Chondrocyte (in vitro differentiated cells): ENCODE data around the gene ANXA11. TPM values are rescaled to one million over a fixed set of nuclear protein-coding genes. Genes with fewer than 3 reads are reported as not detected.
"Not testable (repeated sequence)": the region's sequence is repeated elsewhere in the genome, so short reads cannot be mapped to it uniquely, and the experiment has no call there.

Experiments used
- DNase-seq: peaks from one replicate; pipeline ENCODE4 v3.0.0; 2021; ENCODE audit warnings: mixed read lengths, low spot score
- H3K27ac Mint-ChIP-seq: one replicate; pipeline ENCODE4 v1.8.0; 2021; ENCODE audit warnings: mild to moderate bottlenecking, moderate library complexity, mixed read lengths; ENCODE audit not compliant: unreplicated experiment
- H3K27me3 Mint-ChIP-seq: 2 replicates; pipeline ENCODE4 v1.8.0; 2021; ENCODE audit warnings: low read depth, mixed read lengths
- H3K36me3 Mint-ChIP-seq: 2 replicates; pipeline ENCODE4 v1.8.0; 2021; ENCODE audit warnings: low read depth, mixed read lengths
- H3K4me1 Mint-ChIP-seq: 2 replicates; pipeline ENCODE4 v1.8.0; 2021; ENCODE audit warnings: low read depth, mild to moderate bottlenecking, mixed read lengths
- H3K4me3 Mint-ChIP-seq: one replicate; pipeline ENCODE4 v1.8.0; 2021; ENCODE audit warnings: mild to moderate bottlenecking, moderate library complexity, mixed read lengths; ENCODE audit not compliant: unreplicated experiment
- H3K9me3 Mint-ChIP-seq: 2 replicates; pipeline ENCODE4 v1.8.0; 2021; ENCODE audit warnings: low read depth, mixed read lengths
- total RNA-seq: library from RNA; stranded (reverse); gene quantifications from 3 replicates; pipeline ENCODE4 v1.2.1, GENCODE V29; 2021
- TF ChIP-seq, protein P1 (sequence below): fragments of 200-600 bp; sonication (generic); IDR thresholded peaks from 2 replicates; pipeline ENCODE4 v1.5.0; 2021; ENCODE audit warnings: antibody characterized with exemption, mild to moderate bottlenecking, moderate library complexity

Gene ANXA11
- total RNA-seq, 1 donor from 2014 or later, result 139 TPM

- Mint-ChIP-seq H3K36me3 (peaks cover 19% of the 10 kb centered on the region), H3K9me3 (no peaks in the 10 kb centered on the region), H3K27ac (peak overlapping the region; percentile 81), H3K4me1 (peaks cover 60% of the 10 kb centered on the region), H3K27me3 (no peaks in the 10 kb centered on the region), H3K4me3 (no peak overlapping the region)
- peak; percentile 18 for DNase-seq
- TF ChIP-seq, protein P1, sequence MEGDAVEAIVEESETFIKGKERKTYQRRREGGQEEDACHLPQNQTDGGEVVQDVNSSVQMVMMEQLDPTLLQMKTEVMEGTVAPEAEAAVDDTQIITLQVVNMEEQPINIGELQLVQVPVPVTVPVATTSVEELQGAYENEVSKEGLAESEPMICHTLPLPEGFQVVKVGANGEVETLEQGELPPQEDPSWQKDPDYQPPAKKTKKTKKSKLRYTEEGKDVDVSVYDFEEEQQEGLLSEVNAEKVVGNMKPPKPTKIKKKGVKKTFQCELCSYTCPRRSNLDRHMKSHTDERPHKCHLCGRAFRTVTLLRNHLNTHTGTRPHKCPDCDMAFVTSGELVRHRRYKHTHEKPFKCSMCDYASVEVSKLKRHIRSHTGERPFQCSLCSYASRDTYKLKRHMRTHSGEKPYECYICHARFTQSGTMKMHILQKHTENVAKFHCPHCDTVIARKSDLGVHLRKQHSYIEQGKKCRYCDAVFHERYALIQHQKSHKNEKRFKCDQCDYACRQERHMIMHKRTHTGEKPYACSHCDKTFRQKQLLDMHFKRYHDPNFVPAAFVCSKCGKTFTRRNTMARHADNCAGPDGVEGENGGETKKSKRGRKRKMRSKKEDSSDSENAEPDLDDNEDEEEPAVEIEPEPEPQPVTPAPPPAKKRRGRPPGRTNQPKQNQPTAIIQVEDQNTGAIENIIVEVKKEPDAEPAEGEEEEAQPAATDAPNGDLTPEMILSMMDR, result no peak
Measured at GRCh38 chr10:80137920-80138319, 67.4 kb downstream of the ANXA11 start.

GRCh38 chr10:80137031-80137862 is 68.1 kb downstream of the ANXA11 start:
- Mint-ChIP-seq H3K4me3 (no peak overlapping the region), H3K4me1 (peaks cover 63% of the 10 kb centered on the region), H3K27me3 (no peaks in the 10 kb centered on the region), H3K9me3 (no peaks in the 10 kb centered on the region), H3K27ac (peak overlapping the region; percentile 94), H3K36me3 (peaks cover 19% of the 10 kb centered on the region)
- TF ChIP-seq, protein P1, result no peak
- DNase-seq, result peak; percentile 70

- TF ChIP-seq, protein P1, result no peak
- Mint-ChIP-seq H3K4me3 (peak overlapping the region; percentile 59), H3K27ac (peak overlapping the region; percentile 94), H3K36me3 (peaks cover 16% of the 10 kb centered on the region), H3K4me1 (peaks cover 73% of the 10 kb centered on the region), H3K27me3 (no peaks in the 10 kb centered on the region), H3K9me3 (no peaks in the 10 kb centered on the region)
- peak; percentile 97 for DNase-seq
Measured at GRCh38 chr10:80136134-80136571, 69.2 kb downstream of the ANXA11 start.

GRCh38 chr10:80133687-80134086 is 71.7 kb downstream of the ANXA11 start:
- DNase-seq, result peak; percentile 22
- Mint-ChIP-seq H3K4me1 (peaks cover 70% of the 10 kb centered on the region), H3K4me3 (peak overlapping the region; percentile 94), H3K27ac (peak overlapping the region; percentile 93)
- not testable (repeated sequence) for H3K9me3 Mint-ChIP-seq, H3K27me3 Mint-ChIP-seq, H3K36me3 Mint-ChIP-seq

DNA sequence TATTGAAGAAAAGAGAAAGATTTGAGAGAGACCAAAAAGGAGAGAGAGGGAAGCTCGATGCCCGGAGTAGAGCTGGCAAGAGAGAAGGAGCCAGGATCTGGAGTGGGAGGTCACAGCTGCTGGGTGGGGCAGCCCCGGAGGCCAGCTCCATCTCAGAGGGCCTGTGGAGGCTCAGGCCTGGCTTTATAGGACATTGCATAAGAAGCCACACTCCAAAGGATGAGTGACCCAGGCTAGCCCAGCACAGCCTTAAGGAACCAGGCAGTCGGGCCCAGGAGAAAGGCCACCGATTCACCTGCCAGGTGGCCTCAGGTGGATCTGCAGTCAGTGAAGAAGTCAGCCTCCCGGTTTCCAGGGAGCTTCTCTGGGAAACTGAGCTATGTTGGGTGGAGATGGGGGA is 72.1 kb downstream of the ANXA11 start:
- Mint-ChIP-seq H3K27ac (peak overlapping the region; percentile 93), H3K27me3 (no peaks in the 10 kb centered on the region), H3K4me1 (peaks cover 65% of the 10 kb centered on the region), H3K9me3 (no peaks in the 10 kb centered on the region), H3K4me3 (peak overlapping the region; percentile 94), H3K36me3 (peaks cover 3% of the 10 kb centered on the region)
- peak; percentile 57 for DNase-seq
- TF ChIP-seq, protein P1, result no peak
